Muscle layer of colon (tissue), 2 donors: ENCODE results near the gene KCNH8.

Experiments used
- H3K27ac ChIP-seq: one replicate; pipeline ENCODE4 v1.7.0; 2013; ENCODE audit warnings: low read depth, mild to moderate bottlenecking, low read length, moderate library complexity
- H3K27me3 ChIP-seq, 2 donors: one replicate each; pipeline ENCODE4 v1.7.0; 2013; ENCODE audit warnings: low read length in 2 of 2, mild to moderate bottlenecking in 2 of 2; ENCODE audit not compliant: insufficient read depth in 2 of 2, control insufficient read depth in 1 of 2
- H3K36me3 ChIP-seq: one replicate; pipeline ENCODE4 v1.7.0; 2013; ENCODE audit warnings: mild to moderate bottlenecking, low read length; ENCODE audit not compliant: insufficient read depth
- H3K4me1 ChIP-seq: one replicate; pipeline ENCODE4 v1.7.0; 2013; ENCODE audit warnings: mild to moderate bottlenecking, low read length; ENCODE audit not compliant: insufficient read depth
- H3K4me3 ChIP-seq, 2 donors: one replicate each; pipeline ENCODE4 v1.7.0; 2013; ENCODE audit warnings: low read length in 2 of 2, low read depth in 1 of 2, mild to moderate bottlenecking in 1 of 2, moderate library complexity in 1 of 2
- H3K9ac ChIP-seq: one replicate; pipeline ENCODE4 v1.7.0; 2013; ENCODE audit warnings: low read length
- H3K9me3 ChIP-seq: one replicate; pipeline ENCODE4 v1.7.0; 2013; ENCODE audit warnings: mild to moderate bottlenecking, low read length
- donor health status: abdominal sarcoma.
- donor health status: Adenocarcinoma of cecum.

The KCNH8 gene

DNA sequence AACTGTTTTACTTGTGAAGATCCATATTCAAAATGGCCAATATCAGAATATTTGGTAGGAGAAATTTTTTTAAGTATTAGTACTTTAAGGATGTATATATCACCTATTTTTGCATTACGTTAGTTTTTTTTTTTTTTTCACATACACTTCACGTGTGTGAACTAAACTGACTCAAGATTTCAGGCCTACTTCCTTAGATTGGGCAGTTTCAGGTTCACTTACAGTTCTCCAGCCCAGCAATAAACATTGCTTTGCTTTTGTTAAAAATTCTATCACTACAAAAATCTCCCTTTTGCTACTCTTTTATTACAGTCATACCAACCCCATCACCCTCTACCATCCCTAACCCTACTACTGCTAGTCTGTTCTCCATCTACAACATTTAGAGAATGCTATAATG lies 183.6 kb downstream of the KCNH8 start:
- Histone ChIP-seq H3K4me1 (no peaks in the 10 kb centered on the region), H3K9ac (no peak overlapping the region), H3K27me3 (no peaks in the 10 kb centered on the region), H3K36me3 (no peaks in the 10 kb centered on the region), H3K27ac (no peak overlapping the region), H3K4me3 (no peak overlapping the region), H3K9me3 (no peaks in the 10 kb centered on the region)

DNA sequence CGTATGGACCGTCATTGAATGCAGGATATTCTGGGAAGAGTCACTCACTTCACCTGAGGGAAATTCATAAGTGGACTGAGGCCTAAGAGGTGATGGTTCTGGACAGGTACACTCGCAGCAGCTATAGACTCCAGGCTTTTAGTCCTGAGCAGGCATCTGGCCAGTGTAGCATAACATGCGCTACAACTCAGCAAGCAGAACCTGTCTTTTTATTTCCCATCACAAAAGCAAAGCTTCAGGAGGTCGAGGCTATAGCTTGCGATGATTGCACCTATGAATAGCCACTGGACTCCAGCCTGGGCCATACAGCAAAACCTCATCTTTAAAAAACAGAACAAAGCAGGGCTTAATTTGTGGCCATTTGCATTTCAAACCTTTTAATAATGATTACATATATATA lies 185.8 kb downstream of the KCNH8 start:
- Histone ChIP-seq H3K4me3 (no peak overlapping the region), H3K9ac (no peak overlapping the region), H3K4me1 (no peaks in the 10 kb centered on the region), H3K27me3 (no peaks in the 10 kb centered on the region), H3K27ac (no peak overlapping the region), H3K9me3 (no peaks in the 10 kb centered on the region), H3K36me3 (no peaks in the 10 kb centered on the region)

DNA sequence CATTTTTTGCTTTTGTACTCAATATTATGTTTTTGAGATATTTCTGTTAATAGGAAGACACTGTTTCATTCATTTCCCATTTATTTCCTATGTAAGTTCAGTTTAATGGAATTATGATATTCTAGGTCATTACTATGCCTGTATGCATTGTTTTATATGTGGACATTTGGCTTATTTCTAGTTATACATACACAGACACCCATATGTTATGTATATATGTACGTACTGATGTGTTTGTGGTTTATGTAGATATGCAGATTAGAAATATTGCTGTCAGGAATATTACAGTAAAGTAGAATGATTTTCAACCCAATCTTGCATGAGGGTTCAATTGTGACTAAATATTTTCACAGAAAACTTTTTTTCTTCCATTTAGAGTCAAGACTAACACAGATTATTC lies 190.5 kb downstream of the KCNH8 start:
- H3K9ac ChIP-seq: no peak overlapping the region
- no peak overlapping the region for H3K4me3 ChIP-seq
- no peaks in the 10 kb centered on the region for H3K9me3 ChIP-seq
- H3K36me3 ChIP-seq: no peaks in the 10 kb centered on the region
- no peaks in the 10 kb centered on the region for H3K4me1 ChIP-seq
- H3K27ac ChIP-seq: no peak overlapping the region
- H3K27me3 ChIP-seq: no peaks in the 10 kb centered on the region

DNA sequence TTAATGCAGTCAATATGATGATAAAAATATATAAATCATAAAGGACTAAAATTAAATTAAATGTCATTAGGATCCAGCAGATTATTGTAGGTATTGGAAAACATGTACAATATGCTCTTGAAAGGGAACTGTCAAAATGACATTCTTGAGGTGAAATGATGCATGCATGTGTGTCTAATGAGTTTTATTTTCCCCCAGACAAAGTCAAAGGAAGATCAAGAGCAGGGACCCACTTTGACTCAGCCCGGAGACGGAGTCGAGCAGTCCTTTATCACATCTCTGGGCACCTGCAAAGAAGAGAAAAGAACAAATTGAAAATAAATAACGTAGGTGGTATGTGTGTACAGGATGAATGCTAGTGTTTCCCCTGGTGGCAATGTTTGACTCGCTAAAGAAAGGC lies 194.1 kb downstream of the KCNH8 start:
- H3K36me3 ChIP-seq: no peaks in the 10 kb centered on the region
- no peak overlapping the region for H3K27ac ChIP-seq
- no peaks in the 10 kb centered on the region for H3K27me3 ChIP-seq
- no peak overlapping the region for H3K4me3 ChIP-seq
- no peaks in the 10 kb centered on the region for H3K9me3 ChIP-seq
- H3K9ac ChIP-seq: no peak overlapping the region
- no peaks in the 10 kb centered on the region for H3K4me1 ChIP-seq

DNA sequence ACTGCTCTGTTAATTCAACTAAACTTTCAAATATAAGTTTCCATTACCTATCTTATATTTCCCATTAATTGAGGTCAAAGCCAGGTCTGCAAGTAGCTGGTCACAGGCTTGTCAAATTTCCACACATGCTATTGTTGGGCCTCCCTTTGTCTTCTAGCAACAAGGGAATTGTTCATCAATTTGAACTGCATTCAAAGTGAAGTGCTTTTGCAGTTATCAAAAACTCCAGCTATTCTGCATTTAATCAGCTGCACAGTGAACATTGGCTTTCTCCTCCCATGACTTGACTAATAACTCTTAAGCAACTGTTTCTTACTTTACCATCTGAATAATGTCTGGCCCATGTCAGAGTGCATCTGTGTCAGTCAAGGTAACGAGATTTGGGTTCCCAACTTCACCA lies 198.4 kb downstream of the KCNH8 start:
- H3K4me3 ChIP-seq: no peak overlapping the region
- no peak overlapping the region for H3K9ac ChIP-seq
- no peaks in the 10 kb centered on the region for H3K4me1 ChIP-seq
- no peaks in the 10 kb centered on the region for H3K27me3 ChIP-seq
- no peaks in the 10 kb centered on the region for H3K36me3 ChIP-seq
- no peaks in the 10 kb centered on the region for H3K9me3 ChIP-seq
- no peak overlapping the region for H3K27ac ChIP-seq

DNA sequence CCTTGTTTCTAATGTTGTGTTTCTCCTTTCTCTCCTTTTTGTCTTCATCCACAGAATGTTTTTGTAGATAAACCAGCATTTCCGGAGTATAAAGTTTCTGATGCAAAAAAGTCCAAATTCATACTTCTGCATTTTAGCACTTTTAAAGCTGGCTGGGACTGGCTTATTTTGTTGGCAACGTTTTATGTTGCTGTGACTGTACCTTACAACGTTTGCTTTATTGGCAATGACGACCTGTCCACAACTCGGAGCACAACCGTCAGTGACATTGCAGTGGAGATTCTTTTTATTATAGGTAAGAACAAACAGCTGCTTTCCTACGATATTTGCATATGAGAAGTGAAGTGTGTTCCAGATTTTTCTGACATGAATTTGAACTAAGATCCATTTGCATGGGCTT lies 199.4 kb downstream of the KCNH8 start:
- no peak overlapping the region for H3K27ac ChIP-seq
- H3K4me1 ChIP-seq: no peaks in the 10 kb centered on the region

DNA sequence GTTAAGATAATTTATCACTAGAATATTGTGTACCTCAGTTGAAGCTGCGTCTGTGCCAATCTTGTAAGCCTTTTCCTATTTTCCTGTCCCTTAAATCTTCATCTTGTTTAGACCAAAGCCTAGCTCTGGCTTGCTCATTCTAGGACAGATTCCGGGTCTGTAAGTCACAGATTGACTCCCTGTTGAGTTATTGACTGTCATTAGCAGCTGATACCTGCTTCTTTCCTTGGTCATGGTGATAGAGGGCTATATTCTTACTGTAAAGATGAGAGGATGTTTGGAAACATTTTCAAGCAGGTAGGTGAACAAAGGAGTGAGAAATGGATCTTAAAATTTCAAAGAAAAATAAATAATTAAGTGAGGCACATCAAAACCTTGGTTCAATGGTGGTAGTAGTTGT lies 200.2 kb downstream of the KCNH8 start:
- Histone ChIP-seq H3K36me3 (no peaks in the 10 kb centered on the region), H3K9me3 (no peaks in the 10 kb centered on the region), H3K9ac (no peak overlapping the region), H3K4me3 (no peak overlapping the region), H3K27me3 (no peaks in the 10 kb centered on the region), H3K4me1 (no peaks in the 10 kb centered on the region), H3K27ac (no peak overlapping the region)

More for the DNA sequence above, 199.4 kb downstream of the KCNH8 start:
- no peak overlapping the region for H3K4me3 ChIP-seq
- no peaks in the 10 kb centered on the region for H3K36me3 ChIP-seq
- H3K27me3 ChIP-seq: no peaks in the 10 kb centered on the region
- H3K9me3 ChIP-seq: no peaks in the 10 kb centered on the region
- H3K9ac ChIP-seq: no peak overlapping the region

DNA sequence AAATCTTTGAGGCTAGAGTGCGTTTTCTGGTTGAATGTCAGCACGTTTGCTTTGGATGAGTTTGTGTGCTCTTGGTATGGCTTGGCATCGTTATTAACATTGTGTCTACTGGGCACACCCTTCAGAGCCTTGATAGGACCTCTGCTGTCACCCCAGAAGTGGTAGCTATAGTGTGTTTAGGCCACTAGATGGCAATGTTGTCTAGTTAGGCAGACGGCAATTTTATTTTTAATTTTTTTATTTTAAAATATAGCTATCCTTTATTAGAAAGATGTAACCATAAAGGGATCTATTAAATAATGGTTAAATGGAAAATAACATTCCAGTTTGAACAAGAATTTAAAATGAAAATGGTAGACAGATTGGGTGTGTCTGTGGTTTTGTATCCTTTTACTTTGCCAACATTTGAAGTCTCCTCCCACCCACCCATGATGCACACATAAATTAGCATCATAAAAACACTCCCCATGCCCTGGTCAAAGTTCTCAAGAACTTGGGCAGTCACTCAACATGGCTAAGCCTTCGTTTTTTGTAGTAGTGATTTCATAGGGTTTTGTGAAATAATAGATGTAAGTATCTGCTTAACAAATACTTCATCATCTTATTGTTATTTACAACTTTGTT lies 200.7 kb downstream of the KCNH8 start:
- H3K9ac ChIP-seq: no peak overlapping the region
- H3K36me3 ChIP-seq: no peaks in the 10 kb centered on the region
- H3K9me3 ChIP-seq: no peaks in the 10 kb centered on the region
- no peak overlapping the region for H3K4me3 ChIP-seq
- H3K4me1 ChIP-seq: no peaks in the 10 kb centered on the region
- no peak overlapping the region for H3K27ac ChIP-seq
- no peaks in the 10 kb centered on the region for H3K27me3 ChIP-seq

DNA sequence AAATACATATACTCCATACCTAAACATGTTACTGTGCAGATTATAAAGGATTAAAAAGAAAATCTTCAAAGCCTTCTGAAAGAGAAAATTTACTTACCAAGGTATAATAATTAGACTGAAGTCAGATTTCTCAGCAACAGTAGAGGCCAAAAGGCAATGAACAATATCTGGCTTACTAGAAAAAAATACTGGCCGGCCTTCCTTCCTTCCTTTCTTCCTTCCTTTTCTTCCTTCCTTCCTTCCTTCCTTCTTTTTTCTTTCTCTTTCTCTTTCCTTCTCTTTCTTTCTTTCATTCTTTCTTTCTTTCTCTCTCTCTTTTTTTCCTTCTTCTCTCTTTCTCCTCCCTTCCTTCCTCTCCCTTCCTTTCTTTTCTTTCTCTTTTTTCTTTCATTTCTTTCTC lies 209.6 kb downstream of the KCNH8 start:
- Histone ChIP-seq H3K36me3 (no peaks in the 10 kb centered on the region), H3K9ac (no peak overlapping the region), H3K27ac (no peak overlapping the region), H3K4me1 (no peaks in the 10 kb centered on the region), H3K9me3 (no peaks in the 10 kb centered on the region), H3K4me3 (no peak overlapping the region), H3K27me3 (no peaks in the 10 kb centered on the region)

DNA sequence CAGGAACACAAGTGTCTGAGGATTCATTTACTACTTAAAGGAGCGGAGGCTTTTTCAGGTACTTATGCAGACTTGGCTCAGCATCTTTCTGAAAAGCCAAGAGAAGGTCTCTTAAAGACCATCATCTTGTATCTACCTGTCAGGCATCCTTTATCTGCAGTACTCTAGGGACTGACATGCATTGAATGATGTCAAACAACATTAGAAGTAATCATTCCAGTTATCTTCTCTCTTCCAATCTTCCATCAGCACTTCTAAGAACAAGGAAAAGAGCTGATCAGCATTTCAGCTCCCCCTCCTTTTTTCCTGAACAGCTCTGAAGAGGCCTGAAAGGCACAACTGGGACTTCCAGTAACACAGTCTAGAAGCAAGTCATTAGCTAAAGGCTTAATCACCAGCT lies 214.8 kb downstream of the KCNH8 start:
- Histone ChIP-seq H3K27ac (no peak overlapping the region), H3K27me3 (no peaks in the 10 kb centered on the region), H3K4me3 (no peak overlapping the region), H3K36me3 (no peaks in the 10 kb centered on the region), H3K9ac (no peak overlapping the region), H3K4me1 (no peaks in the 10 kb centered on the region), H3K9me3 (no peaks in the 10 kb centered on the region)

DNA sequence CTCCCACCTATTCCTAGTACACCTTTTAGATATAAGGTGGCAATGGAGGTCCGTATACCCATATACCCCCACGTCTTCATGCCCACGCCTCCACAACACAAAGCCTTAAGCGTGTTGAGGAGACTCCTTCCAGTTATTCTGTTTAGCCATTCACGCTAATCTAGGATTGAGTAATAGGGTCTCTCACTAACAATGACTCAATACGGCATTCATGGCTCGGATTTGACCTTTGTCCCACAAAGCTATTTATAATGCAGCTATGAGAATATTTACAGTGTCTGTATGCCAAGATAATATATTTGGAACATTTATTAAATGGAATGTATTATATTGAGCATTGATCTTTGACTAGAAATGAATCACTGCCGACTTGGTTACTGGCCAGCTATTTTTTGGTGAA lies 215.8 kb downstream of the KCNH8 start:
- Histone ChIP-seq H3K9ac (no peak overlapping the region), H3K36me3 (no peaks in the 10 kb centered on the region), H3K27me3 (no peaks in the 10 kb centered on the region), H3K9me3 (no peaks in the 10 kb centered on the region), H3K4me1 (no peaks in the 10 kb centered on the region), H3K27ac (no peak overlapping the region), H3K4me3 (no peak overlapping the region)

DNA sequence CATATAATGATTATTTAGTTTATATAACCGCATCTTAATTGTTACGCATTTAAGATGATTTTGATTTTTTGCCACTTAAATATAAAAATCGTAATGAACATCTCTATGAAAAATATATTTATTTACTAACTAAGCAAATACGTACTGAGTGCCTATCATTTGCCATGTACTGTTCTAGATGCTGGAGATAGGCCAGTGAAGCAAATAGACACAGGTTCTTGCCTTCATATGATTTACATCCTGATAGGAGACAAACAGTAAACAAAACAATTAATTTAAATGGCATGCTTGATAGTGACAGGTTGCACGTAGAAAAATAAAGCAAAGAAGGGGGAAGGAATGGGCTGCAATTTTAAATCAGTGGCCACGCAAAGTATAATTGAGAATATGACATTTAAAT lies 217.2 kb downstream of the KCNH8 start:
- no peaks in the 10 kb centered on the region for H3K9me3 ChIP-seq
- no peaks in the 10 kb centered on the region for H3K36me3 ChIP-seq
- H3K4me1 ChIP-seq: no peaks in the 10 kb centered on the region
- no peak overlapping the region for H3K27ac ChIP-seq
- H3K27me3 ChIP-seq: no peaks in the 10 kb centered on the region
- H3K4me3 ChIP-seq: no peak overlapping the region
- H3K9ac ChIP-seq: no peak overlapping the region
